Activated T-cell treated with anti-CD3 and anti-CD28 coated beads, Interleukin-2, amount 50 U/mL, for 24 hours (primary cell): ENCODE results near the gene RGS7BP.

Experiments used
- DNase-seq: peaks from one replicate; pipeline ENCODE4 v3.0.0-alpha.2; 2020
- H3K27ac Mint-ChIP-seq: 2 replicates; pipeline ENCODE4 v1.8.0; 2020; ENCODE audit warnings: mild to moderate bottlenecking, mixed read lengths
- H3K27me3 Mint-ChIP-seq: 2 replicates; pipeline ENCODE4 v1.8.0; 2020; ENCODE audit warnings: mixed read lengths
- H3K36me3 Mint-ChIP-seq: 2 replicates; pipeline ENCODE4 v1.8.0; 2020; ENCODE audit warnings: low read depth, mixed read lengths
- H3K4me1 Mint-ChIP-seq: 2 replicates; pipeline ENCODE4 v1.8.0; 2020; ENCODE audit warnings: low read depth, mixed read lengths
- H3K4me3 Mint-ChIP-seq: 2 replicates; pipeline ENCODE4 v1.8.0; 2020; ENCODE audit warnings: mild to moderate bottlenecking, moderate library complexity, mixed read lengths
- H3K9me3 Mint-ChIP-seq: 2 replicates; pipeline ENCODE4 v1.8.0; 2020; ENCODE audit warnings: mixed read lengths

Gene RGS7BP

GRCh38 chr5:64632251-64632650, 126.4 kb downstream of the RGS7BP start:
- H3K9me3 Mint-ChIP-seq, result no peaks in the 10 kb centered on the region
- H3K4me3 Mint-ChIP-seq, result no peak overlapping the region
- DNase-seq, result no peak
- peaks cover 16% of the 10 kb centered on the region for H3K27me3 Mint-ChIP-seq
- no peak overlapping the region for H3K27ac Mint-ChIP-seq
- peaks cover 2% of the 10 kb centered on the region for H3K4me1 Mint-ChIP-seq
- no peaks in the 10 kb centered on the region for H3K36me3 Mint-ChIP-seq

DNA sequence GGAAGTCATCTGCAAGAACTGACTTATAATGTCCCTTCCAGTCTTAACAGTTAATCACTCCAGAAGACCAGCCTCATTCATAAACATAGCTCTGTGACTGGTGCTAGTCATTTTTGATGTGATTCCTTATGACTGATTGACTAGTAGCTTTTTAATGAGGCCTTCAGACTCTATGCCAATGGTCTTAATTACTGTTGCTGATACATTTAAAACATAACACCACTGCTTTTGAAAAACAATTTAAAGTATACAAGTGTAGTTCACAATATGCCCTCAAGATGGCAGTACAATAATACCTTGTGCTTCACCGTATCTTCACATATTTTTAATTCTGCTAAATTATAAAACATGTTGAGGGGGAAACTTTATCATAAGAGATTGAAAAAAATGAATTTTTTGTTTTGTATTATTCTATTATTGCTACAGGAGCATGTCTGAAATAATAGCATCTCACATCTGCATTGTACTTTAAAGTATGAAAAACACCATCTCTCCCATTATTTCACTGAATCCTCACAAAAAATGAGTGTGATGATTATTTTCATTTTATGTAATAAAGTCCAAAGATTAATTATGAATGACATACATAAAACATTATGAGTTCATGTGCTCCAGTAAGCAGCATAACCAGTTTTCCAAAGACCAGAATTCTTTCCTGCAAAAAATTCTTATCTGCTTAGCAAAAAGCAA, 129.3 kb downstream of the RGS7BP start:
- Mint-ChIP-seq H3K36me3 (no peaks in the 10 kb centered on the region), H3K9me3 (no peaks in the 10 kb centered on the region), H3K4me3 (no peak overlapping the region), H3K27ac (no peak overlapping the region), H3K27me3 (peaks cover 23% of the 10 kb centered on the region), H3K4me1 (peaks cover 2% of the 10 kb centered on the region)
- DNase-seq, result no peak

- no peak for DNase-seq
- Mint-ChIP-seq H3K27ac (no peak overlapping the region), H3K27me3 (peaks cover 23% of the 10 kb centered on the region), H3K4me1 (peaks cover 2% of the 10 kb centered on the region), H3K36me3 (no peaks in the 10 kb centered on the region), H3K4me3 (no peak overlapping the region), H3K9me3 (no peaks in the 10 kb centered on the region)
Observed at GRCh38 chr5:64637144-64637543, 131.3 kb downstream of the RGS7BP start.

DNA sequence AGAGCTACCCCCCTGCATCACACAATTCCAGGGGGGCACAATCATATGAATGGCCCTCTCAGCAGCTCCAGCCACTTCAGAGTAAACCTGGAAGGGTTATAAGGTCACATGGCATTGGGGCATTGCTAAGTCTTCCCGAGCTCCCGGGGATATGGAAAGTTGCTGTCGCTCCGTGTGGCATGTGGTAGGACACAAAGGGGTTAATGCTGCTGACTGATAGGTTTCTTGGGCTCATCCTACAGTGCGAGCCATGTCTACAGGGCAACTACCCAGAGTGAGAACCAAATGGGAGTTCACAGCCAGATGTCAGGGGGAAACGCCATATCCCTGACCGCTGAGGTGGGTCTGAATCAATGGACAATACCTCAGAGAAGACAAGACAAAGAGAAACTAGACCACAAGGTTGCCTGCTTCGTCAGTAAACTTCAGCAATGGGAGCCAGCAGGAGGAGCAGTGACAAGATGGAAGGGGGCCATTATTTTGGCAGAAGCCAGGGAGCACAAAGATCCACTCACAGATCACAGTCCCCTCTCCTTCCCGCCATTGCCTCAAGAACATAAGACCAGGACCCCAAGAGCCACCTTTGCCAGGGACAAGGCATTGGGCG, 132.1 kb downstream of the RGS7BP start:
- Mint-ChIP-seq H3K27me3 (peaks cover 22% of the 10 kb centered on the region), H3K4me3 (no peak overlapping the region), H3K4me1 (peaks cover 2% of the 10 kb centered on the region), H3K27ac (no peak overlapping the region), H3K9me3 (no peaks in the 10 kb centered on the region), H3K36me3 (no peaks in the 10 kb centered on the region)
- no peak for DNase-seq

- H3K27me3 Mint-ChIP-seq, result no peaks in the 10 kb centered on the region
- H3K4me1 Mint-ChIP-seq, result no peaks in the 10 kb centered on the region
- no peaks in the 10 kb centered on the region for H3K9me3 Mint-ChIP-seq
- no peak overlapping the region for H3K4me3 Mint-ChIP-seq
- no peak overlapping the region for H3K27ac Mint-ChIP-seq
- H3K36me3 Mint-ChIP-seq, result no peaks in the 10 kb centered on the region
- DNase-seq, result no peak
Observed at GRCh38 chr5:64644831-64645230, 139.0 kb downstream of the RGS7BP start.

DNA sequence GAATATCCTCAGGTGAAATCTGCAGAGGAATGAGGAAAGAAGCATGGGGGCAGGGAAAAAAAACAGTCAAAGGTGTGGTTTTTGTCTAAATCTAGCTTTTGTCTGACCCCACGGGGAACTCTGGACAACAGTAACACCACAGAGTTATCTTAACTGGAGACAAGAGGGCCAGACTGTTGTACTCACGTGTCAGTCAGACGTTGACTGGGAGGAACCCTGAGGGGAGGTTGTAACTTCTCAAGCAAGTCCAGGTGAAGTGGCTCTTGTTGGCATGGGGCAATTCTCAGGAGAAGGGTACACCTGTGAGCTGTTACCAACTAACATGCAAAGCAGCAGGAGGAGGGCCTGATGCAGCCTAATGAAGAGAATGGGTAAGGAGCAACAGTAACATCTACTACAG, 140.4 kb downstream of the RGS7BP start:
- Mint-ChIP-seq H3K27ac (no peak overlapping the region), H3K4me1 (no peaks in the 10 kb centered on the region), H3K9me3 (no peaks in the 10 kb centered on the region), H3K4me3 (no peak overlapping the region), H3K27me3 (peaks cover 7% of the 10 kb centered on the region), H3K36me3 (no peaks in the 10 kb centered on the region)
- DNase-seq, result no peak

DNA sequence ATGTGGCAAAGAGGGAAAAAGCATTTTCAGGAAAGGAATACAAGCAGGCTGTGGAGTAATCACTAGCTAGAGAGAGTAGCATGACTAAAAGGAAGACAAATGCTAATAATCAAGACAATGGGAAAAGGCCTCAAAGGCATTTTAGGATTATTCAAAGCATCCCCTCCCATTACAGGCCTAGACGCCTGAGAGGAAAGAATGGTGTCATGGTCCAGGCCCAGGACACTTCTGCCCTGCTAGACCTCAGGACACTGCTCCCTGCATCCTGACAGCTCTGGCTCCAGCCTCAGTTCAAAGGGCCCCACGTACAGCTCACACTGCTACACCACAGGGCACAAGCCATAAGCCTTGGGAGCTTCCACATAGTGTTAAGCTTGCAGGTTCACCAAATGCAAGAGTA, 143.7 kb downstream of the RGS7BP start:
- Mint-ChIP-seq H3K36me3 (no peaks in the 10 kb centered on the region), H3K4me1 (no peaks in the 10 kb centered on the region), H3K9me3 (peaks cover 2% of the 10 kb centered on the region)

DNA sequence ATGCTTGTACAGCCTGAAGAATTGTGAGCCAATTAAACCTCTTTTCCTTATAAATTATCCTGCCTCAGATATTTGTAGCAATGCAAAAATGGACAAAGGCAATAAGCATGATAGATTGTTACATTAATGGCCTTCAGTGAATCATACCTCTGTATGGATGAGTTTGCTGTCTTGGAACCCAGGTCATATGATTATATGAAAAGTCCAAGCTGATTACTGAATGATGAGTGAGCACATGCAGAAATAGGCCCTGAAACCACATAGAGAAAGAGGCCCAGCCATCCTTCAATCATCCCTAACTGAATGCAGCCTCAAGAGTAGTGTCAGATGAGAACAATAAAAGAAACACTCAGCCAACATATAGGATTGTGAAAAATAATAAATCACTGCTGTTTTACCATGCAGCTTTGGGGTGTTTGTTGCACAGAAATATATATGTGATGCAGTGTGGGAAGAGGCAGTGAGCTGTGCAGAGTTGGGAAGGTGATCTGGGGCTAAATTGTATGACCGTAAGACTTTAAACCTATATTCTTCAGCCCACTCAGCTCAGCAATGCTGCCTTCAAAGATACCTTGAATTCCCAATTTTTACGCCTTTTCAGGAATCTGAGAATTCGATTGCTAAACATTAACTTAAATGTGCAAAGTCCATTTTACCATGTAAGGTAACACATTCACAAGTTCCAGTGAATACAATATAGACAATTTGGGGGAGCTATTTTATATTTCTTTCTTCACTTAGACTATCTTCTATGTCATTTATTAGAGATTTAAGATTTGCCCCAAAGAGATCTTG, 148.1 kb downstream of the RGS7BP start:
- no peak overlapping the region for H3K4me3 Mint-ChIP-seq

More for the DNA sequence above, 143.7 kb downstream of the RGS7BP start:
- H3K27ac Mint-ChIP-seq, result no peak overlapping the region
- DNase-seq, result no peak
- H3K27me3 Mint-ChIP-seq, result peaks cover 10% of the 10 kb centered on the region
- H3K4me3 Mint-ChIP-seq, result no peak overlapping the region

DNA sequence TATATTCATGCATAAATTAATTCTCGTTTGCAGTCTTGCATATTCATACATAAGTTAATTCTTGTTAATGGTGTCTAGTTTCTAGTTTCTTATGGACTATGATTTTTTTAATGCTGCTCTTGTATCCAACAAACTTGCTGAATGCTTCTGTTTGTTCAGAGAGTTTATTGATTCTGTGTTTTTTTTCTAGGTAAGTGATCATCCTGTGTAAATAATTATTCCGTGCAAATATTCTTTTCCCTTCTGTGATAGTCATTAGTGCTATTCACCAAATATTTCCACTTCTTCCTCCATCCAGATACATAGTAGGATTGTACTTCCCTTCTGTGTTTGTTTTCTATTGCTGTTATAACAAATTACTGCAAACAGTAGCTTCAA, 148.7 kb downstream of the RGS7BP start:
- no peaks in the 10 kb centered on the region for H3K4me1 Mint-ChIP-seq
- DNase-seq, result no peak
- no peaks in the 10 kb centered on the region for H3K36me3 Mint-ChIP-seq
- no peak overlapping the region for H3K27ac Mint-ChIP-seq
- peaks cover 2% of the 10 kb centered on the region for H3K9me3 Mint-ChIP-seq
- H3K27me3 Mint-ChIP-seq, result peaks cover 10% of the 10 kb centered on the region
- H3K4me3 Mint-ChIP-seq, result no peak overlapping the region

More for the DNA sequence above, 148.1 kb downstream of the RGS7BP start:
- H3K36me3 Mint-ChIP-seq, result no peaks in the 10 kb centered on the region
- H3K9me3 Mint-ChIP-seq, result peaks cover 2% of the 10 kb centered on the region
- peaks cover 10% of the 10 kb centered on the region for H3K27me3 Mint-ChIP-seq
- H3K27ac Mint-ChIP-seq, result no peak overlapping the region
- no peak for DNase-seq
- no peaks in the 10 kb centered on the region for H3K4me1 Mint-ChIP-seq

- no peak overlapping the region for H3K4me3 Mint-ChIP-seq
- H3K9me3 Mint-ChIP-seq, result peaks cover 2% of the 10 kb centered on the region
- no peak overlapping the region for H3K27ac Mint-ChIP-seq
Observed at GRCh38 chr5:64655596-64655995, 149.8 kb downstream of the RGS7BP start.

GRCh38 chr5:64659289-64659688, 153.5 kb downstream of the RGS7BP start:
- DNase-seq, result no peak
- Mint-ChIP-seq H3K4me3 (no peak overlapping the region), H3K4me1 (no peaks in the 10 kb centered on the region), H3K27me3 (peaks cover 6% of the 10 kb centered on the region), H3K36me3 (no peaks in the 10 kb centered on the region), H3K9me3 (no peaks in the 10 kb centered on the region), H3K27ac (no peak overlapping the region)

More at GRCh38 chr5:64655596-64655995, 149.8 kb downstream of the RGS7BP start:
- DNase-seq, result no peak
- no peaks in the 10 kb centered on the region for H3K36me3 Mint-ChIP-seq
- H3K27me3 Mint-ChIP-seq, result peaks cover 6% of the 10 kb centered on the region
- H3K4me1 Mint-ChIP-seq, result no peaks in the 10 kb centered on the region
